ENCODE data around the gene SYNDIG1. TPM values are rescaled to one million over a fixed set of nuclear protein-coding genes. Genes with fewer than 3 reads are reported as not detected.

SYNDIG1 gene
- polyA plus RNA-seq, 1 of the 3 experiments (the other 2 are of a cell fraction): not detected

GRCh38 chr20:24697411-24697810, 228.0 kb downstream of the SYNDIG1 start:
- H3K4me2 ChIP-seq: no peak overlapping the region
- no peaks in the 10 kb centered on the region; a peak in 1 of 4 replicates for H3K4me1 ChIP-seq (ENCODE audit: control insufficient read depth in 1 of 2, insufficient read depth in 2 of 2, low read depth in 1 of 2, low read length in 1 of 2)
- 52% methylated on average over 6 of the region's 6 CpGs for WGBS (ENCODE audit: low lambda C conversion rate)
- no peaks in the 10 kb centered on the region for H4K20me1 ChIP-seq (ENCODE audit: insufficient read depth)
- no peaks in the 10 kb centered on the region for H3K9me3 ChIP-seq
- ChIA-PET POLR2A (no interaction called here), CTCF (no interaction called here)
- DNase-seq: no peak
- no peaks in the 10 kb centered on the region for H3K36me3 ChIP-seq (replicated peaks in 1 of 2; ENCODE audit: control insufficient read depth in 1 of 2, insufficient read depth in 2 of 2, low read length in 1 of 2)
- no peaks in the 10 kb centered on the region for H3K79me2 ChIP-seq (ENCODE audit: insufficient read depth)
- H3K27me3 ChIP-seq (ENCODE audit: insufficient read depth): no peaks in the 10 kb centered on the region
- TF ChIP-seq RXRA (IDR thresholded peaks at IDR 0.05; ENCODE audit: borderline replicate concordance, low read depth): no peak
- no peaks in the 10 kb centered on the region for H3F3A ChIP-seq (replicated peaks; ENCODE audit: insufficient read depth)
- no peak overlapping the region for H2AFZ ChIP-seq (ENCODE audit: low read depth)
- no peaks in the 10 kb centered on the region for H3K9me2 ChIP-seq
- H3K27ac ChIP-seq (ENCODE audit: low read depth in 2 of 2, low read length in 1 of 2): no peak overlapping the region
- no peak overlapping the region for H3K4me3 ChIP-seq (ENCODE audit: low read depth in 2 of 2, low read length in 1 of 2)
- H3K9ac ChIP-seq: no peak overlapping the region

GRCh38 chr20:24698189-24698588, 228.8 kb downstream of the SYNDIG1 start:
- no peaks in the 10 kb centered on the region for H3K27me3 ChIP-seq (ENCODE audit: insufficient read depth)
- ChIA-PET CTCF (no interaction called here), POLR2A (no interaction called here)
- H2AFZ ChIP-seq (ENCODE audit: low read depth): no peak overlapping the region
- no peaks in the 10 kb centered on the region; a peak in 1 of 4 replicates for H3K4me1 ChIP-seq (ENCODE audit: control insufficient read depth in 1 of 2, insufficient read depth in 2 of 2, low read depth in 1 of 2, low read length in 1 of 2)
- H4K20me1 ChIP-seq (ENCODE audit: insufficient read depth): no peaks in the 10 kb centered on the region
- H3K9me3 ChIP-seq: no peaks in the 10 kb centered on the region
- 49% methylated on average over 5 of the region's 6 CpGs for WGBS (ENCODE audit: low lambda C conversion rate)
- H3K9me2 ChIP-seq: no peaks in the 10 kb centered on the region
- no peaks in the 10 kb centered on the region for H3F3A ChIP-seq (replicated peaks; ENCODE audit: insufficient read depth)
- H3K4me2 ChIP-seq: no peak overlapping the region
- no peak overlapping the region for H3K27ac ChIP-seq (ENCODE audit: low read depth in 2 of 2, low read length in 1 of 2)
- DNase-seq: no peak
- TF ChIP-seq NRF1 (IDR thresholded peaks at IDR 0.05; ENCODE audit: low read depth, low read length) (no peak), POLR2AphosphoS5 (IDR thresholded peaks at IDR 0.05; ENCODE audit: low read depth, low read length) (no peak), GABPA (IDR thresholded peaks at IDR 0.05; ENCODE audit: low read depth) (no peak), ELF1 (IDR thresholded peaks at IDR 0.05) (no peak), GATA2 (CRISPR knock-in tag; IDR thresholded peaks at IDR 0.05) (no peak), IRF3 (IDR thresholded peaks at IDR 0.05; ENCODE audit: low read depth, low read length) (no peak), EP300 (IDR thresholded peaks at IDR 0.05; ENCODE audit: borderline replicate concordance in 1 of 2, low read depth in 1 of 2, low read length in 1 of 2) (no peak), FOSL2 (IDR thresholded peaks at IDR 0.05; ENCODE audit: borderline replicate concordance, low read depth) (no peak), RXRA (IDR thresholded peaks at IDR 0.05; ENCODE audit: borderline replicate concordance, low read depth) (no peak), TEAD4 (IDR thresholded peaks at IDR 0.05; ENCODE audit: borderline replicate concordance, insufficient read depth) (no peak), NFIC (IDR thresholded peaks at IDR 0.05; ENCODE audit: borderline replicate concordance) (no peak), MXI1 (IDR thresholded peaks at IDR 0.05; ENCODE audit: low read depth, low read length) (no peak)
- TF ChIP-seq, protein P1, sequence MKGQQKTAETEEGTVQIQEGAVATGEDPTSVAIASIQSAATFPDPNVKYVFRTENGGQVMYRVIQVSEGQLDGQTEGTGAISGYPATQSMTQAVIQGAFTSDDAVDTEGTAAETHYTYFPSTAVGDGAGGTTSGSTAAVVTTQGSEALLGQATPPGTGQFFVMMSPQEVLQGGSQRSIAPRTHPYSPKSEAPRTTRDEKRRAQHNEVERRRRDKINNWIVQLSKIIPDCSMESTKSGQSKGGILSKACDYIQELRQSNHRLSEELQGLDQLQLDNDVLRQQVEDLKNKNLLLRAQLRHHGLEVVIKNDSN (IDR thresholded peaks at IDR 0.05; ENCODE audit: borderline replicate concordance, low read depth): no peak
- no peak overlapping the region for H3K4me3 ChIP-seq (ENCODE audit: low read depth in 2 of 2, low read length in 1 of 2)
- H3K79me2 ChIP-seq (ENCODE audit: insufficient read depth): no peaks in the 10 kb centered on the region
- no peak overlapping the region for H3K9ac ChIP-seq
- no peaks in the 10 kb centered on the region for H3K36me3 ChIP-seq (replicated peaks in 1 of 2; ENCODE audit: control insufficient read depth in 1 of 2, insufficient read depth in 2 of 2, low read length in 1 of 2)

All from SK-N-SH (cell line).